ENCODE data around the gene MAP7D1.

DNA sequence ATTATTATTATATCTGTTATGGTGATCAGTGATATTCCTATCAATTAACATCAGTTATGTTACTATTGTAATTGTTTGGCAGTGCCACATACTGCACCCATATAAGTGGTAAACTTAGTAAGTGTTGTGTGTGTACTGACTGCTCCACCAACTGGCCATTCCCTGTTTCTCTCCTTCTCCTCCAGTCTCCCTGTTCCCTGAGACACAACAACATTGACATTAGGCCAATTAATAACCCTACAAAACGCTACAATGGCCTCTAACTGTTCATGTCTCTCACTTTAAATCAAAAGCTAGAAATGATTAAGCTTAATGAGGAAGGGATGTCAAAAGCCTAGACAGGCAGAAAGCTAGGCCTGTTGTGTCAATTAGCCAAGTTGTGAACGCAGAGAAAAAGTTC is 61.7 kb downstream of the MAP7D1 start:
- no peak for TF ChIP-seq CTCF (IDR thresholded peaks at IDR 0.05; ENCODE audit: low read depth, low read length)
- no peak for TF ChIP-seq EZH2phosphoT487 (IDR thresholded peaks at IDR 0.05; ENCODE audit: low read depth)

All from OCI-LY3 (cell line).